Bronchial epithelial cell (primary cell): ENCODE measurements around the gene TSGA10. TPM values are rescaled to one million over a fixed set of nuclear protein-coding genes. Genes with fewer than 3 reads are reported as not detected.
"Not testable (repeated sequence)": the region's sequence is repeated elsewhere in the genome, so short reads cannot be mapped to it uniquely, and the experiment has no call there.

Experiments
- DNase-seq: peaks from one replicate; pipeline ENCODE4 v3.0.0-alpha.2; 2010; ENCODE audit warnings: low read depth
- FAIRE-seq: peaks from 2 replicates; lab custom pipeline; 2011; peaks lifted over from hg19 to GRCh38; lab: Jason Lieb, UNC
- H3K27me3 ChIP-seq: 2 replicates; pipeline ENCODE4 v1.5.1; 2011; ENCODE audit warnings: low read length; ENCODE audit not compliant: control insufficient read depth, insufficient read depth
- H3K36me3 ChIP-seq: 2 replicates; pipeline ENCODE4 v1.5.1; 2011; ENCODE audit warnings: low read length; ENCODE audit not compliant: control insufficient read depth, insufficient read depth
- H3K4me3 ChIP-seq: 2 replicates; pipeline ENCODE4 v1.5.1; 2011; ENCODE audit warnings: mild to moderate bottlenecking, low read depth, low read length, control low read depth
- total RNA-seq: library from RNA; depleted of rRNA; stranded (reverse); fragments of >200 nt; gene quantifications from 2 replicates; pipeline ENCODE4 v1.2.1, GENCODE V29; 2014
- TF ChIP-seq, protein P1 (sequence below): IDR thresholded peaks from 2 replicates; pipeline ENCODE4 v1.5.1; 2011; ENCODE audit warnings: mild to moderate bottlenecking, moderate library complexity, low read length, control low read depth, inconsistent platforms; ENCODE audit not compliant: insufficient read depth, severe bottlenecking

TSGA10 gene, protein sequence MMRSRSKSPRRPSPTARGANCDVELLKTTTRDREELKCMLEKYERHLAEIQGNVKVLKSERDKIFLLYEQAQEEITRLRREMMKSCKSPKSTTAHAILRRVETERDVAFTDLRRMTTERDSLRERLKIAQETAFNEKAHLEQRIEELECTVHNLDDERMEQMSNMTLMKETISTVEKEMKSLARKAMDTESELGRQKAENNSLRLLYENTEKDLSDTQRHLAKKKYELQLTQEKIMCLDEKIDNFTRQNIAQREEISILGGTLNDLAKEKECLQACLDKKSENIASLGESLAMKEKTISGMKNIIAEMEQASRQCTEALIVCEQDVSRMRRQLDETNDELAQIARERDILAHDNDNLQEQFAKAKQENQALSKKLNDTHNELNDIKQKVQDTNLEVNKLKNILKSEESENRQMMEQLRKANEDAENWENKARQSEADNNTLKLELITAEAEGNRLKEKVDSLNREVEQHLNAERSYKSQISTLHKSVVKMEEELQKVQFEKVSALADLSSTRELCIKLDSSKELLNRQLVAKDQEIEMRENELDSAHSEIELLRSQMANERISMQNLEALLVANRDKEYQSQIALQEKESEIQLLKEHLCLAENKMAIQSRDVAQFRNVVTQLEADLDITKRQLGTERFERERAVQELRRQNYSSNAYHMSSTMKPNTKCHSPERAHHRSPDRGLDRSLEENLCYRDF
- 3.4 and 8.4 TPM in 2 replicates for total RNA-seq

DNA sequence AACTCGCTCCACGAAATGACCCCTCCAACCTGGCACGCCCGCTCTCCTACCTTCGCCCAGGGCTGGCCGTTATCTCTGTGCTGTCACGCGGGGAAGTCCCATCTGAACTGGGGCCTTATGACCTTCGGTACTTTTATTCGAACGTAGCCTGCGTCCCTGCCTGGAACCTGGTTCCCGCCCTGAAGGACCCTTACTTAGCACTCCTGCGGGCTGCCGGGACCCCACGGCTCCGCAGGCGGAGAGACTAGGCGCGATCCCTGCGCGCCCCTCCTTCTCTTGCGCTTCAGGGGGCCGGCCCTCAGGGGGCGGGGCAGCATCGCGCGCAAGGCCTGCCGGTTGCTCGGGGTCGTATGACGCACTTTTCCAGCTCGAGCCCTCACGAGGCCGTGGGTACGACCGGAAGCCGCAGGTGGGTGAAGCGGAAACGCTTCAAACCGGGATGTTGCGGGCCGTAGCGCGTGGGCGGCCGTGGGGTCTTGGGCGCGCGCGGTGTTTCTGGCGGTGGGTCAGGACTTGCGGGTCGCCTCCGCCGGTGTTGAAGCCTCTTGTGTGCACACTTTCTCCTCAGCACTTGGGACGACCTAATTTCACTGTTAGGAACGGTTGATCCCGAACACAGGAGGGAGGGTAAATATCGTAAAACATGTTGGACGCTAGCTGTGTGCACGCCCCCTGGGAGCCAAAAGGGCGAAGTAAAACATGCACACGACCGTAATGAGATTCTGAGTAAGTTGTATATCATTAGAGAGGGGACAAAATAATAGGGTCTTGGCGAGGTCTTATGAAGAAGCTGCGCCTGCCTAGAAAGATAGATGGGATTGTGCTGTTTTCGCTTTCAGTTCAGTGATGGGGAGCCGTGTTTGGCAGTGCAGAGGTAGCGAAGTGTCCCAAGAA is at the start of gene TSGA10, which contains the start of gene LIPT1:
TSGA10 (minus strand) TSS at position 300 of the 894 bp plus-strand sequence. CDS start 45,503 bp downstream, outside the sequence.
LIPT1 (plus strand) TSS at position 325 of the 894 bp plus-strand sequence. CDS start 6,991 bp downstream, outside the sequence.
- no peak for FAIRE-seq
- TF ChIP-seq, protein P1, sequence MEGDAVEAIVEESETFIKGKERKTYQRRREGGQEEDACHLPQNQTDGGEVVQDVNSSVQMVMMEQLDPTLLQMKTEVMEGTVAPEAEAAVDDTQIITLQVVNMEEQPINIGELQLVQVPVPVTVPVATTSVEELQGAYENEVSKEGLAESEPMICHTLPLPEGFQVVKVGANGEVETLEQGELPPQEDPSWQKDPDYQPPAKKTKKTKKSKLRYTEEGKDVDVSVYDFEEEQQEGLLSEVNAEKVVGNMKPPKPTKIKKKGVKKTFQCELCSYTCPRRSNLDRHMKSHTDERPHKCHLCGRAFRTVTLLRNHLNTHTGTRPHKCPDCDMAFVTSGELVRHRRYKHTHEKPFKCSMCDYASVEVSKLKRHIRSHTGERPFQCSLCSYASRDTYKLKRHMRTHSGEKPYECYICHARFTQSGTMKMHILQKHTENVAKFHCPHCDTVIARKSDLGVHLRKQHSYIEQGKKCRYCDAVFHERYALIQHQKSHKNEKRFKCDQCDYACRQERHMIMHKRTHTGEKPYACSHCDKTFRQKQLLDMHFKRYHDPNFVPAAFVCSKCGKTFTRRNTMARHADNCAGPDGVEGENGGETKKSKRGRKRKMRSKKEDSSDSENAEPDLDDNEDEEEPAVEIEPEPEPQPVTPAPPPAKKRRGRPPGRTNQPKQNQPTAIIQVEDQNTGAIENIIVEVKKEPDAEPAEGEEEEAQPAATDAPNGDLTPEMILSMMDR: peak; percentile 16

DNA sequence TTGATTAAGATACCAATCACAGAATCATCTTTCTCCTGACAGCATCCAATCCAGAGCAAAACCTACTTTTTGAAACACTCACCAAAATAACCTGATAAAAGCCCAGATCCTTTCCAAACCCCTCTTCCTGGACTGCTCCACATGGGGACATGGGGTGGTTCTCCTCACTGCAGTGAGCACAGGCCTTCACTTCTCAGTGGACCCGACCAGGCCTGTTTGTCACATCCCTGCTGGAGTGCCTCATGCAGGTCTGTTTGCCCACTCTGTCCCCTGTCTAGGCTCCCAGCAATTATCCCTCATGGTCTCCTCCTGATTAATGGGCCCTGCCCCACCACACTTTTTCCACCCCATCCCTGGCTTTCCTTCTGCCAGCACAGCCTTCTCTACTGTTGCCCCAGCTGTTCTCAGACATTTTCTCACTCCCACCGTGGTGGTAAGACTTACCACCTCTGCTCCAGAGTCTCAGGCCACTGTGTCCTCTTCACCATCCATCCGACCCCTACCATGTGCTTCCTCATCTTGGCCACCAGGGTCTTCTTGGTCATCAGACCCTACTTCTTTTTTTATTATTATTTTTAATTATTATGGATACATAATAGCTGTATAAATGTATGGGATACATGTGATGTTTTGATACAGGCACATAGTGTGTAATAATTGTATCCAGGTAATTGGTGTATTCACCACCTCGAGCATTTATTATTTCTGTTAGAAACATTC is 47.4 kb upstream of the TSGA10 start:
- DNase-seq: no peak
- TF ChIP-seq, protein P1: no peak
- no peaks in the 10 kb centered on the region for H3K27me3 ChIP-seq
- FAIRE-seq: no peak
- peaks cover 1% of the 10 kb centered on the region for H3K36me3 ChIP-seq
- H3K4me3 ChIP-seq: no peak overlapping the region

More for the DNA sequence above, at the start of gene TSGA10, which contains the start of gene LIPT1:
- peak; percentile 78 for DNase-seq
- no peaks in the 10 kb centered on the region for H3K36me3 ChIP-seq
- H3K27me3 ChIP-seq: no peaks in the 10 kb centered on the region
- H3K4me3 ChIP-seq: peak within 1 kb of the TSS; percentile 68

DNA sequence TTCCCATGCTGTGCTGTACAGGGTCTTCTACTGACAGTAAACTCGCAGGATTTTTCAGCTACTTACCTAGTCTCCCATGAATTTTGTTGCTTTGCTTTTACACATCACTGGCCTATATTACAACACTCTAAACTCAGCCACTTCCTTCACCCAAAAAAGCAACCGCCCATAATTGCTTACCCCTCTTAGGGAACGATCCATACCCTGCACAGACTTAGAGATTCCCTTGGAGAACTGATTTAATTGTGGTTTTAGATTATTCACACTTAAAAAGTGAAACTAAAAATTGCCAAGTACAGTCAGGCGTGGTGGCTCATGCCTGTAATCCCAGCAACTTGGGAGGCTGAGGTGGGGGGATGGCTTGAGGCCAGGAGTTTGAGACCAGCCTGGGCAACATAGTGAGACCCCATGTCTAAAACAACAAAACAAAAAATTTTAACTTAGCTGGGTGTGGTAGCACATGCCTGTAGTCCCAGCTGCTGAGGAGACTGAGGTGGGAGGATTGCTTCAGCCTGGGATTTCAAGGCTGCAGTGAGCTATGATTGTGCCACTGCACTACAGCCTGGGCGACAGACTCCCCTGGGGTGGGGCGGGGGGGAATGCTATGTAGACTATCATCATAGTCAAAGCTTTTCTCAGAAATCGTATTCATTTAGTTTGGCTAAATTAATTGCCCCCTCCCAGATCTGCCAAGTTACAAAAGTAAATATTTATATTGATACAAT is 45.5 kb upstream of the TSGA10 start:
- FAIRE-seq: no peak
- no peak for DNase-seq
- Histone ChIP-seq H3K36me3 (peaks cover 4% of the 10 kb centered on the region), H3K27me3 (no peaks in the 10 kb centered on the region), H3K4me3 (no peak overlapping the region)
- TF ChIP-seq, protein P1: no peak

DNA sequence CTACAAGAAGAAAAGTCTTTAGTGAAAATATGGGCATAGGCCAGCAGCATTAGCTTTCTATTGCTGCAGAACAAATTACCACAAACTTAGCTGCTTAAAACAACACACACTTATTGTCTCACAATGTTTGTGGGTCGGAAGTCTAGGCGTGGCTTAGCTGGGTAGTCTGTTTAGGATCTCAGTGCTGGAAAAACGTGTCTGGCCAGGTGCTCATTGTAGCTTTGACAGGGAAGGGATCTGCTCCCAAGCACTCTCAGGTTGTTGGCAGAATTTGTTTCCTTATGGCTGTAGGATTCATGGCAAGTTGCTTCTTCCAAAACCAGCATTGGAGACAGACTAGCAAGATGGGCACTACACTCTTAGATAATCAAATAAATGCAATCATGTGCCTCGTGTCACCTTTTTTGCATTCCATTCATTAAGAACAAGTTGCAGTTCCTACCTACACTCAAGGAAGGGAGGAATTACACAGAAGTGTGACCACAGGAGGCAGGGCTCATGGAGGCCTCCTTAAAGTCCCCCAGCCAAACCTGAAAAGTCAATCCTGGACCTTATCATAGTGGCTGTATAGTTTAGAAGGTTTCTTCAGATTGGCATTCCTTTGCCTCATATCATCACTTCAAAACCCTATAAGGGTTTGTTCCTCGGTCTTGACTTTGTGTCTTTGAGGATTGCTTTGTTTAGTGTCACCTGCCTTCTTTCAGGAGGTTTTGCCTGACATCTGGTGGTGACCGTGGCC is 43.5 kb upstream of the TSGA10 start:
- DNase-seq (peak; percentile 35), FAIRE-seq (no peak)
- Histone ChIP-seq H3K36me3 (peaks cover 4% of the 10 kb centered on the region), H3K27me3 (no peaks in the 10 kb centered on the region), H3K4me3 (no peak overlapping the region)
- TF ChIP-seq, protein P1: no peak

DNA sequence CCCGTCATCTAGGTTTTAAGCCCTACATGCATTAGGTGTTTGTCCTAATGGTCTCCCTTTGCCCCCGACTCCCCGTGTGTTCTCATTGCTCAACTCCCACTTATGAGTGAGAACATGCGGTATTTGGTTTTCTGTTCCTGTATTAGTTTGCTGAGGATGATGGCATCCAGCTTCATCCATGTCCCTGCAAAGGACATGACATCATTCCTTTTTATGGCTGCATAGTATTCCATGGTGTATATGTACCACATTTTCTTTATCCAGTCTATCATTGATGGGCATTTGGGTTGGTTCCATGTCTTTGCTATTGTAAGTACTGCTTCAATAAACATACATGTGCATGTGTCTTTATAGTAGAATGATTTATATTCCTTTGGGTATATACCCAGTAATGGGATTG is 37.6 kb upstream of the TSGA10 start:
- not testable (repeated sequence) for DNase-seq, H3K36me3 ChIP-seq, FAIRE-seq, H3K4me3 ChIP-seq, H3K27me3 ChIP-seq
